ENCODE results near the gene MYLK2.

- TF ChIP-seq CTCF (IDR thresholded peaks at IDR 0.05) (no peak), ZFX (IDR thresholded peaks at IDR 0.05; ENCODE audit: borderline replicate concordance) (no peak)
Observed at GRCh38 chr20:31817461-31817860, 1.7 kb upstream of the MYLK2 start.

Measured in 22Rv1 (cell line).